Measurements from ENCODE around the gene PLLP. TPM values are rescaled to one million over a fixed set of nuclear protein-coding genes. Genes with fewer than 3 reads are reported as not detected.

PLLP gene
- polyA plus RNA-seq, 1 experiment, result 0.02 TPM

- H3K4me3 ChIP-seq (ENCODE audit: low read depth, low read length), result no peak overlapping the region
- POLR2A ChIA-PET, result no interaction called here
- no peaks in the 10 kb centered on the region for H3K27me3 ChIP-seq (ENCODE audit: control insufficient read depth, insufficient read depth, low read length)
- no peak for DNase-seq (ENCODE audit: low read depth)
- H3K36me3 ChIP-seq (ENCODE audit: control insufficient read depth, insufficient read depth, low read length), result peaks cover 9% of the 10 kb centered on the region
- CTCF ChIA-PET, result no interaction called here
- TF ChIP-seq CTCF (IDR thresholded peaks at IDR 0.05; ENCODE audit: insufficient read depth, low read depth, low read length), result no peak
Measured at GRCh38 chr16:57209780-57210179, 74.7 kb downstream of the PLLP start.

GRCh38 chr16:57208926-57209325 is 75.5 kb downstream of the PLLP start:
- H3K27me3 ChIP-seq (ENCODE audit: control insufficient read depth, insufficient read depth, low read length), result no peaks in the 10 kb centered on the region
- ChIA-PET POLR2A (no interaction called here), CTCF (no interaction called here)
- H3K4me3 ChIP-seq (ENCODE audit: low read depth, low read length), result no peak overlapping the region
- H3K36me3 ChIP-seq (ENCODE audit: control insufficient read depth, insufficient read depth, low read length), result peaks cover 9% of the 10 kb centered on the region
- no peak for DNase-seq (ENCODE audit: low read depth)
- TF ChIP-seq CTCF (IDR thresholded peaks at IDR 0.05; ENCODE audit: insufficient read depth, low read depth, low read length), result no peak

Small RNA genes within 50 kb of the gene (small RNA-seq; reads per million reads assigned to genes)
- not detected for gene AC108081.1 (ENCODE audit: insufficient read length, low read depth, low replicate concordance)

Other genes starting within 250 kb of the PLLP start
- 51.0 and 80.6 TPM in 2 replicates for gene CPNE2, start 192.1 kb downstream of the PLLP start, polyA plus RNA-seq (2011; rRNA removed)
- gene PSME3IP1, start 98.6 kb downstream of the PLLP start, polyA plus RNA-seq (2011; rRNA removed), result 68.5 and 96.5 TPM in 2 replicates
- 29.7 and 35.3 TPM in 2 replicates for gene RSPRY1, start 98.3 kb downstream of the PLLP start, polyA plus RNA-seq (2011; rRNA removed)
- 69.5 and 94.8 TPM in 2 replicates for gene ARL2BP, start 39.4 kb downstream of the PLLP start, polyA plus RNA-seq (2011; rRNA removed)
- not detected in 2 replicates for gene CCL22, start 74.1 kb upstream of the PLLP start, polyA plus RNA-seq (2011; rRNA removed)
- 0.02 TPM in 1 of 2 replicates, not detected in the other for gene CX3CL1, start 87.8 kb upstream of the PLLP start, polyA plus RNA-seq (2011; rRNA removed)
- not detected in 2 replicates for gene CCL17, start 120.1 kb upstream of the PLLP start, polyA plus RNA-seq (2011; rRNA removed)
- 51.6 and 55.3 TPM in 2 replicates for gene CIAPIN1, start 162.7 kb upstream of the PLLP start, polyA plus RNA-seq (2011; rRNA removed)
- 62.7 and 69.5 TPM in 2 replicates for gene COQ9, start 162.8 kb upstream of the PLLP start, polyA plus RNA-seq (2011; rRNA removed)
- 127 and 176 TPM in 2 replicates for gene POLR2C, start 178.0 kb upstream of the PLLP start, polyA plus RNA-seq (2011; rRNA removed)
- gene DOK4, start 201.8 kb upstream of the PLLP start, polyA plus RNA-seq (2011; rRNA removed), result 28.3 and 40.0 TPM in 2 replicates

All from BJ (cell line).